Pulmonary artery endothelial cell (primary cell): Measurements from ENCODE around the gene GMPPB. TPM values are rescaled to one million over a fixed set of nuclear protein-coding genes. Genes with fewer than 3 reads are reported as not detected.

ENCODE experiments used
- DNase-seq: peaks from one replicate; pipeline ENCODE4 v3.0.0-alpha.2; 2011; ENCODE audit warnings: low read depth, low spot score
- total RNA-seq: library from RNA; depleted of rRNA; stranded (reverse); fragments of >200 nt; gene quantifications from 2 replicates; pipeline ENCODE4 v1.2.3, GENCODE V29; 2014

Gene GMPPB
- total RNA-seq, 1 donor from 2014 or later, result 51.2 TPM

DNA sequence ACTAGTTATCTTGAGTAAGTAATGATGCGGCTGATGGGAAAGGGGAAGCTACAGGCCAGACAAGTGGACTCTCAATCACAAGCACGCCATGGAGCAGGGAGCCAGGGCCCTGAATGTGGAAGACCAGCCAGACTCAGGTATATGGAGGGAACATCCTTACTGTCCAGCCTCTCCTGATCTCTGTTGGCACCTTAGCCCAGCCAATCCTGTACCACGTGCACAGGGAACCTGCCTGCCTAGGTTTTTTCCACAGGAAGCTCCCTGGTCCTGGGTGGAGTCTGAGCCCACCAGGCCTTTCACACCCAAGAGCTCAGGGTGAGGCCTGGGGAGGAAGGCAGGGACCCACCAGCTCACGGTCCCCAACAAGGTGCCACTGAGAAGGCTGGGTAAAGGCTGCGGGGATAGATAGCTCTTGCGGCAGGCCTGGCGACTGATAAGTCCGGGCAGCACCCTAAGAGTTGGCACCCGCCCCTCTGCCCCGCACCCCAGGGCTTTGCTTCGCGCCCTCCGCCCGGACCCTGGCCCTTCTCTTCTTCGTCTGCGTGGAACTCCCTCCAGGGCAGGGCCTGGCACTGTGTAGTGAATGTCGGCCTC is 50.5 kb downstream of the GMPPB start:
- DNase-seq, result no peak

DNA sequence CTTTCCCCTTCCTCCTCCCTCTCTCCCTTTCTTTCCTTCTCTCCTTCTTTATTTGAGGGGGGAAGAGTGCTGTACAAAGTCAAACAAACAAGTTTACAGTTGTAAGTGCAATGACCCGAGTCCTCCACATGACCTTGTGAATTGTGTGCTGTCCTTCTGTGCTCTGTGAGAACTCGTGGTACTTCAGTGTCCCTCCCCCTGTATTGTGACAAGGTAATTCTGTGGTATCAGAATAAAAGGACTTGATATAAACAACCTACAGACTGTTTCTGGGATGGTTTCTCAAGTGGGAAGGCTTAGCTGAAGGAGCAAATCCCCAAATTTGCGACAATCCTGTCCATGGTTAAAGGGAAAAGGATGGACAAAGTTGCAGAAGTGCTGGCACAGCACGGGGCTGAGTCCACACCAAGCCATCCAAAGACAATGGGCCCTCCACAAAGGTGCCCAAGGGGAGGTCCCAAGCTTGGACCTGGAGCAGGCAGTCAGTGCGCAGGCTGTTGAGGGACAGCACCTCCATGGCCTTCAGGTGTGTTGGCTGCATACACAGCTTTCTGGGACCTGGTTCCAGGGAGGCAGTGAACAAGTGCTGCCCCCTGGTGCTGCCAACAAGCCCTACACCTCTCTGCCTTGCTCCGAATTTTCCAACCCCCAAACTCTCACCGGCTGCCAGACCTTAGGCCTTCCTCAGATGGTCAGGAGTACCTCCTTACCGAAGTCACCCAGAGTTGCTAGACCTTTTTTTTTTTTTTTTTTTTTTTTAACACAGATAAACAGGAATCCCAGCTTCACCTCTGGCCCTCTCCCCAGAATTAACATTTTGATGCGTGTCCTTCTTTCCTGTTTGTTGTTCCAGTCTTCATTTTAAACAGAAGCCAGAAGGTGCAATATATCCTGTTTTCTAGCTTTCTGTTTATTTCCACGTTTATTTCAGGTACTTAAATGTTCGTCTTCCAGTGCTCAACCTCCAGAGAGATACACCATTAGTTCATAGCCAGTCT is 52.2 kb downstream of the GMPPB start:
- no peak for DNase-seq

DNA sequence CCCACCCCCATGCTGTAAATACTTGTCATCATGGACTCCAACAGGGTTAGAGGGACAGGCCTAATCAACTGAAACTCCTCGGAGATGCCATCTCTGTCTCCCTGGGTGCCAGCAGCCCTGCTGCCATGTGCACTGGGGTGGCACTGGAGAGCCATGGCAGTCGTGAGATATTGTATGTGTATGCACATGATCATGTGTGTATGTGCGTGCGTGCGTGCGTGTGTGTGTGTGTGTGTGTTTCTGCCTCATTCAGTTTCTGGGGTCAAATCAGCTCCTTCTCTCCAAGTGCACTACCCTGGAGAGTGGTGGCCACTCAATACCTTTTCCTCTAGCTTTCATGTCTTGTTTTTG is 52.8 kb downstream of the GMPPB start:
- no peak for DNase-seq

Other genes starting within 250 kb of the GMPPB start
- gene BSN, start 169.5 kb downstream of the GMPPB start, total RNA-seq, result under 0.01 TPM in 2 replicates
- 104 and 128 TPM in 2 replicates for gene APEH, start 49.6 kb downstream of the GMPPB start, total RNA-seq
- gene MST1, start 34.5 kb downstream of the GMPPB start, total RNA-seq, result 2.2 and 2.8 TPM in 2 replicates
- 20.4 and 25.6 TPM in 2 replicates for gene RNF123, start 34.4 kb downstream of the GMPPB start, total RNA-seq
- gene AMIGO3, start 4.3 kb downstream of the GMPPB start, total RNA-seq, result not detected in 2 replicates
- gene IP6K1, start 62.6 kb upstream of the GMPPB start, total RNA-seq, result 46.7 and 66.8 TPM in 2 replicates
- gene CDHR4, start 75.9 kb upstream of the GMPPB start, total RNA-seq, result not detected in 2 replicates
- 20.4 and 21.5 TPM in 2 replicates for gene INKA1, start 79.3 kb upstream of the GMPPB start, total RNA-seq
- gene UBA7, start 90.0 kb upstream of the GMPPB start, total RNA-seq, result 29.5 and 42.2 TPM in 2 replicates
- gene TRAIP, start 132.6 kb upstream of the GMPPB start, total RNA-seq, result 4.4 and 5.1 TPM in 2 replicates
- gene CAMKV, start 146.0 kb upstream of the GMPPB start, total RNA-seq, result under 0.01 and 0.04 TPM in 2 replicates
- 0.99 and 1.0 TPM in 2 replicates for gene MST1R, start 179.9 kb upstream of the GMPPB start, total RNA-seq
- 15.4 and 27.8 TPM in 2 replicates for gene MON1A, start 205.9 kb upstream of the GMPPB start, total RNA-seq
- 29.9 and 43.2 TPM in 2 replicates for gene RBM6, start 216.2 kb upstream of the GMPPB start, total RNA-seq